CD4-positive, alpha-beta T cell treated with Interleukin-17A for 1 hour (primary cell): ENCODE measurements around the gene PARVB.
A peak's percentile ranks its signal among the peaks of the same experiment; 100 is the strongest.
"Not testable (repeated sequence)": the region's sequence is repeated elsewhere in the genome, so short reads cannot be mapped to it uniquely, and the experiment has no call there.

Experiments
- DNase-seq: peaks from one replicate; pipeline ENCODE4 v3.0.0-alpha.2; 2020

Gene PARVB

GRCh38 chr22:43999378-43999777 is 24.7 kb upstream of the PARVB start:
- DNase-seq = no peak

GRCh38 chr22:44000123-44000522 is 24.0 kb upstream of the PARVB start:
- DNase-seq = no peak

DNA sequence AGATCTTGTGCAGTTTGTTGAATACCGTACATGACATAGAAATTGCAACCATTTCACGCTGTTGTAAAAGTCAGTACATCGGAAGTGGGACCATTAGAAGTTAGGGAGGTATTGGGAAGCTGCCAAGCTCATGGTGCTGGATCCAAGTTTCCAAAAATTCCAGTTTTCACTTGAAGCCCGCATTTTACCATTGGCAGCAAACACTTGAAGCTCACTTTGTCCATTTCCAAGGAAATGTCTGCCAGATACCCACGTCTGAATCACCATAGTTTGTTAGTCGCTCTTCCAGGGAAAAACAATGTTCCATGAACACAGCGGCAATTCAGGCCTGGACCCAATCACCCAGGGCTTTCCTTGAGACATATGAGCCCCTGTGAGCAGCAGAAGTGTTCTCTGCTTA is 22.6 kb upstream of the PARVB start:
- no peak for DNase-seq

- no peak for DNase-seq
Measured at GRCh38 chr22:44002324-44002723, 21.8 kb upstream of the PARVB start.

GRCh38 chr22:44002997-44003396 is 21.1 kb upstream of the PARVB start:
- no peak for DNase-seq

DNA sequence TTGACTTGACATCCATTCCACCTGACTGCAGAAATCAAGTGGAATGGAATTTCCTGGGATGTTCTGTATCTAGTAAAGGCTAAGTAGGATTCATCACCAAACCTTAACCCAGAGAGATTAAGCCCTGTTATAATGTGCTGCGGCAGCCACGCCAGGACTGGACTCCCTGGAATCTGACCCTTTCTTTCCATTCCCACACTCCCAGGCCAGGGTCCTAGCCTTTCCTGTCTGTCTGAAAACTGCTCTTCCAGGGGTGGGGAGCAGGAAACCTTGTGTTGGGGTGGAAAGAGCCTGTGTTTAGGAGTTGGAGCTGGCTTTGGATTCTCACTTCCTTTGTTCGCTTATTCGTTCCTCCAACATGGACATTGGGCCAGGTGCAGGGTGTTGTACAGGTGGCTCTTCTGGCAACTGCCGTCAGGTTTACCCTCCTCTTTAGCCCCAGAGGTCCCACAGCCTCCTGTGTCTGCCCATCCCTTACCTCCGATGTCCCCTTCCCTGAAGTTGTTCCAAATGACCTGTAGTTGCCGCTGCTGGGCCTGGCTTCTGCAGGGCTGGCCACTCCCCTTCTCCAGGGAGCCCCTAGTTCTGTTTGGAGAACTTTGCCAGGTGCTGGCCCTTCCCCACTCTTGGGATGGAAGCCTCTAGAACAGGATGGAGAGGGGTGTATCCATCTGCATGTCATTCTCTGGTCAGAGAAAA is 20.5 kb upstream of the PARVB start:
- DNase-seq = no peak

GRCh38 chr22:44004104-44004460 is 20.0 kb upstream of the PARVB start:
- DNase-seq = no peak

DNA sequence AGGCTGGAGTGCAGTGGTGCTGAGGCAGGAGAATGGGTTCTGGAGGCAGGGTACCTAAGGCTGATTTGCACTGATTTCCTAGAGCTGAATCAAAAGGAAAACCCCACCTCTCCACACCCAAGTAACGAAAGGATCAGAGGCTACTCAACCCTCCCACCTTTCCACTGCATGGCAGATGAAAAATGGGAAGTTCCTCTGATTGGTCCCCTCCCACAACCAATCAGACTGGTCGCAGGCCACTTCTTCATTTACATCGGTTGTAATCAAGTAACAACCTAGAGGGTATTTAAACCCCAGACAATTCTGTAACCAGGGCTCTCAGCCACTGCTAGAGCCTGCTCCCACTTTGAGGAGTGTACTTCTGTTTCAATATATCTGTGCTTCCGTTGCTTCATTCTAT is 18.6 kb upstream of the PARVB start:
- no peak for DNase-seq

- no peak for DNase-seq
Measured at GRCh38 chr22:44012162-44012561, 11.9 kb upstream of the PARVB start.

DNA sequence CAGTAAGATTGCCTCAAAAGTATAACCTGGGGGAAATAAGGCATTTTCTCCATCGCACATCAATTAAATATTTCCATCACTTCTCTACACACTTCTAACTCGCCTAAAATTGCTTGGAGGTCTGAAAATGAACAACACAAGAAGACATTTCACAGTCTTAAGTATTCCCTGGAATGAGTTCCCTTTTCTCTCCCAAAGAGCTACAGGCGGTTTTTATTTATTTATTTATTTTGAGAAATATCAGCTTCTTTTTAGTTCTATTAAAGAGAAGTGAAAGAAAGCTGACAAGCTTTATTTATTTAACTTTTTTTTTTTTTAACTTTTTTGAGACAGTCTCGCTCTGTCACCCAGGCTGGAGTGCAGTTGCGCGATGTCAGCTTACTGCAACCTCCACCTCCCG is 11.5 kb upstream of the PARVB start:
- DNase-seq = no peak

- DNase-seq = no peak
Measured at GRCh38 chr22:44014241-44014640, 9.9 kb upstream of the PARVB start.

- not testable (repeated sequence) for DNase-seq
Measured at GRCh38 chr22:44016586-44016985, 7.5 kb upstream of the PARVB start.

- DNase-seq = no peak
Measured at GRCh38 chr22:44018594-44018993, 5.5 kb upstream of the PARVB start.

DNA sequence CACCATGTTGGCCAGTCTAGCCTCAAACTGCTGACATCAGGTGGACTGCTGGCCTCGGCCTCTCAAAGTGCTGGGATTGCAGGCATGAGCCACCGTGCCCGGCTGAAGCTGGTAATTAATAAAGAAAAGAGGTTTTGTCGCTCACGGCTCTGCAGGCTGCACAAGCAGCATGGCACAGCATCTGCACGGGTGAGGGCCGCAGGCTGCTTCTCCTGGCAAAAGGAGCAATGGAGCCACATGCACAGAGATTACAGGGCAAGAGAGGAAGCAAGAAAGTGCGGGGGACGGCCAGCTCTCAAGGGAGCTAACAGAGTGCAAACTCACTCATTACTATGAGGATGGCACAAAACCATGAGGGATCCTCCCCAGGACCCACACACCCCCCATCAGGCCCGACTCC is 4.7 kb upstream of the PARVB start:
- DNase-seq = no peak

DNA sequence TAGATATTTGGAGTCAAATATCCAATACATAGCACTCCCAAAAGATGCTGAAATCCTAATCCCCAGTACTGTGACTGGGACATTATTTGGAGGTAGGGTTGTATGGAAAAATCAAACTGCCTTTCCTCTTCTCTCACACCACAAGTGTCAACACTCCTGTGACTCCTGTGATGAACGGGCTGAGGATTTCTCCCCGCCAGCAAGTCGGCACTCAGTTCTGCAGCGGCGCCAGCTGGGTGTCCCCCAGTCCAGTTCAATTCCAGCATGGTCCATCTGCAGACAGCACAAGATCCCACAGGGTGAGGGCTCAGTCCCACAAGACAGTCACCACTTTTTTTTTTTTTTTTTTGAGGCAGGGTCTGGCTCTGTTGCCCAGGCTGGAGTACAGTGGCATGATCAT is 4.3 kb upstream of the PARVB start:
- no peak for DNase-seq

DNA sequence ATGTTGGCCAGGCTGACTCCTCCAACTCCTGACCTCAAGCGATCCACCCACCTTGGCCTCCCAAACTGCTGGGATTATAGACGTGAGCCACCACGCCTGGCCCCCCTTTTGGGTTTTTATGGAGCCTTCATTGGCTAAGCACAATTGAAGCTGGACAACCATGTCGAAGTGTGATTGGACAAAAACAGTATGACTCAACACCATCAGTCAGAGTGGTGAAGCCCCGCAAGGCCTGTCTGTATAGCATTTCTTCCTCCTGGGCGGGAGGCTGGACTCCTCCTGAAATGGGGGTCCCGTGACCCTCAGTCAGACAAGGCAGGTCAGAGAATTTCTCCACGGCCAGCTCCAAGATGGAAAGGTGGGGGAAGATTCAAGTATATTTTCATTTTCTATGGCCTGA is 3.1 kb upstream of the PARVB start:
- DNase-seq = no peak

GRCh38 chr22:44023404-44024287 is 456 bp upstream of the PARVB start:
- DNase-seq = peak; percentile 40

- DNase-seq = peak; percentile 36
Measured at GRCh38 chr22:44025171-44026065, 1.3 kb downstream of the PARVB start.

DNA sequence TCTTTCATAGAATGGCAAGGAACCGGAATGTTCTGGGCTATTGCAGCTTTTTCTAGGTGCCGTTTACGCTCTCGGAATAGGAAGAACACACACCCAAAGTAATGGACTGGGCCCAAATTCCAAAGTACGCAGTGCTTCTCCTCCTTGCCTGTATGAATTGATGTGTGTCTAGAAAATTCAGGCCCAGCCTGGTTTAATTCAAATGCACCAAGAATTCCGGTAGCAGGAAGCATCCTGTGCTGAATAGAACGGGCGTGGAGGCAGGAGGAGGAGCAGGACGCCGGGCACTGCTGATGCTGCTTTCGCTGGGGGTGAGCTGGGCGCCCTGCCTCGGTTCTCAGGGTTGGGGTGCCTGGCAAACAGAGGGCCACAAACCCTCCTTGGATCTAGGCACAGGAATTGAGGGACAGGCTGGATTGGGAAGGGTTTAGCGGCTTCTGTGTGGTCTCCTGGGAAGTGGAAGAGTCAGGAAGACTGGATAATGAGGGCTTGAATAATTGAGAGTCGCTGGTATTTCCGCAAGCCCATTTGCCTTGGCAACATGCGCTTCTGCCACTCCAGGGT is 2.0 kb downstream of the PARVB start:
- DNase-seq = no peak

DNA sequence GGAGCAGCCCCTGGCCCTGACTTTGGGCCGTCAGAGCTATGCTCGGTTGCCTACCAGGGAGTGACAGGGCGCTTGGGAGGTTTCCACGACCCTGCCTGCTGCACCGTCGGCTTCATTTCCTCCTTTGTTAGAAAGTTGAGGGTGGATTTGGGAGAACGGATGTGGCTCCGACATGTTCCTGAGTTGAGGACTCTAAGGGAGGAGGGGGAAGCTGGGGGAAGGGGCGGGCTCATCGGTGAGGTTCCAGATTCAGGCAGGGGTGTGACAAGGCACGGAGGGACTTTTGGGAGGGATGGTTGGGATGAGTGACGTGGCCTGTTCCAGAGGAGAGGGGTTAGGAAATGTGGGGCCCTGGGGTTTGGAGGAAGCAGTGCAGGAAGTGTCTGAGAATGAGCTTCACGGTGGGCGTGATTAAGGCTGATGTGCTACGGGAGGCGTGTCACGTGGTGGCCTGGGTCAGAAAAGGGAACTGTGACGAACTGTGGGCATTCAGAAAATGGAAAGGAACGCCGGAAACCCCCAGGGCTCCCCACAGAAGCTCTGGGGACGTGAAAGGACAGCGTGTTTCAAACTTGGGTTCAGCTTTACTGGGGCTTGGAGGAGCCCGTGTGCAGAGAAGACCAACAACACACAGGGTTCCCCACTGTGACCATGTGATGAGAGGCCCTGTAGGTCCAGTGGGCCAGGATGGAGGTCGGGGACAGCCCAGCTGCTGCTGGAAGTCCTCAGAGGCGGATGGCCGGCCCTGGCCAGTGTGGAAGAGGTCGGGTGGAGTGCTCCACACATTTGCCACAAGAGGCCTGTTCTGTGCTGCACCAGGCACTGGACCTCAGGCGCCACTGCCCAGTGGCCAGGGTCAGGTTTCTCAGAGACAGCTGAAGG is 2.8 kb downstream of the PARVB start:
- DNase-seq = peak; percentile 89

- no peak for DNase-seq
Measured at GRCh38 chr22:44028091-44028490, 4.0 kb downstream of the PARVB start.

GRCh38 chr22:44029069-44029468 is 5.0 kb downstream of the PARVB start:
- no peak for DNase-seq
